Endometrial microvascular endothelial cells (primary cell): ENCODE measurements around the gene SOX9. TPM values are rescaled to one million over a fixed set of nuclear protein-coding genes. Genes with fewer than 3 reads are reported as not detected.
"Not testable (repeated sequence)": the region's sequence is repeated elsewhere in the genome, so short reads cannot be mapped to it uniquely, and the experiment has no call there.

Experiments
- in situ Hi-C: cut with HindIII; loops from 2 replicates; pipeline ENCODE4 v1.10.0; 2017; ENCODE audit warnings: low sequenced_read_pairs, low pct_unique_long_range_greater_than_20kb; ENCODE audit errors: inconsistent ontology term
- total RNA-seq: library from RNA; depleted of rRNA; stranded (reverse); fragments of >200 nt; gene quantifications from one replicate; pipeline ENCODE4 v1.2.3, GENCODE V29; 2015; ENCODE audit errors: inconsistent ontology term

Gene SOX9
- total RNA-seq, 1 donor from 2014 or later: 0.09 TPM

GRCh38 chr17:72123530-72124437, 3.0 kb downstream of the SOX9 start:
- in situ Hi-C loops: no loop called here

- in situ Hi-C loops: no loop called here
Measured at GRCh38 chr17:72124438-72124775, 3.6 kb downstream of the SOX9 start.

- in situ Hi-C loops: no loop called here
Measured at GRCh38 chr17:72125226-72125651, 4.4 kb downstream of the SOX9 start.

- in situ Hi-C loops: no loop called here
Measured at GRCh38 chr17:72125742-72126141, 4.9 kb downstream of the SOX9 start.

- in situ Hi-C loops: no loop called here
Measured at GRCh38 chr17:72126575-72127486, 6.0 kb downstream of the SOX9 start.

GRCh38 chr17:72128039-72128438, 7.2 kb downstream of the SOX9 start:
- in situ Hi-C loops: no loop called here

- in situ Hi-C loops: no loop called here
Measured at GRCh38 chr17:72134608-72135394, 14.0 kb downstream of the SOX9 start.

GRCh38 chr17:72135546-72136325, 14.9 kb downstream of the SOX9 start:
- in situ Hi-C loops: no loop called here

- in situ Hi-C loops: no loop called here
Measured at GRCh38 chr17:72136692-72137091, 15.9 kb downstream of the SOX9 start.

- in situ Hi-C loops: no loop called here
Measured at GRCh38 chr17:72137161-72137560, 16.3 kb downstream of the SOX9 start.

GRCh38 chr17:72139212-72139611, 18.4 kb downstream of the SOX9 start:
- in situ Hi-C loops: no loop called here

- in situ Hi-C loops: no loop called here
Measured at GRCh38 chr17:72141336-72141735, 20.5 kb downstream of the SOX9 start.

- in situ Hi-C loops: not testable (repeated sequence)
Measured at GRCh38 chr17:72142097-72142496, 21.3 kb downstream of the SOX9 start.

- in situ Hi-C loops: no loop called here
Measured at GRCh38 chr17:72142614-72143013, 21.8 kb downstream of the SOX9 start.

- in situ Hi-C loops: no loop called here
Measured at GRCh38 chr17:72143245-72143644, 22.4 kb downstream of the SOX9 start.

GRCh38 chr17:72144101-72144500, 23.3 kb downstream of the SOX9 start:
- in situ Hi-C loops: no loop called here

- in situ Hi-C loops: no loop called here
Measured at GRCh38 chr17:72145562-72145961, 24.7 kb downstream of the SOX9 start.

GRCh38 chr17:72145962-72146361, 25.1 kb downstream of the SOX9 start:
- in situ Hi-C loops: no loop called here
